HG03108 (cell line): ENCODE results near the gene CCDC18.

Experiments used
- ATAC-seq: cut with Tn5 transposase; IDR thresholded peaks from one replicate; pipeline ENCODE4 v1.9.1; 2021; ENCODE audit warnings: moderate library complexity; ENCODE audit not compliant: unreplicated experiment

Gene CCDC18

GRCh38 chr1:93296555-93297154 lies 116.1 kb downstream of the CCDC18 start:
- no peak for ATAC-seq

GRCh38 chr1:93301131-93301530 lies 120.6 kb downstream of the CCDC18 start:
- ATAC-seq = no peak

GRCh38 chr1:93302078-93302477 lies 121.6 kb downstream of the CCDC18 start:
- ATAC-seq = no peak

- no peak for ATAC-seq
Observed at GRCh38 chr1:93304716-93305138, 124.2 kb downstream of the CCDC18 start.

- no peak for ATAC-seq
Observed at GRCh38 chr1:93306920-93307319, 126.4 kb downstream of the CCDC18 start.

- no peak for ATAC-seq
Observed at GRCh38 chr1:93313026-93313425, 132.5 kb downstream of the CCDC18 start.

GRCh38 chr1:93317207-93317606 lies 136.7 kb downstream of the CCDC18 start:
- no peak for ATAC-seq

- ATAC-seq = no peak
Observed at GRCh38 chr1:93317943-93318342, 137.4 kb downstream of the CCDC18 start.

GRCh38 chr1:93321720-93322119 lies 141.2 kb downstream of the CCDC18 start:
- no peak for ATAC-seq

- ATAC-seq = no peak
Observed at GRCh38 chr1:93322349-93322748, 141.8 kb downstream of the CCDC18 start.

- no peak for ATAC-seq
Observed at GRCh38 chr1:93323185-93323820, 142.8 kb downstream of the CCDC18 start.

- ATAC-seq = no peak
Observed at GRCh38 chr1:93324486-93325464, 144.3 kb downstream of the CCDC18 start.
